Measurements from ENCODE around the gene LLCFC1. TPM values are rescaled to one million over a fixed set of nuclear protein-coding genes. Genes with fewer than 3 reads are reported as not detected.

Gene LLCFC1
- total and polyA plus RNA-seq, 5 donors from 2014 or later = not detected

DNA sequence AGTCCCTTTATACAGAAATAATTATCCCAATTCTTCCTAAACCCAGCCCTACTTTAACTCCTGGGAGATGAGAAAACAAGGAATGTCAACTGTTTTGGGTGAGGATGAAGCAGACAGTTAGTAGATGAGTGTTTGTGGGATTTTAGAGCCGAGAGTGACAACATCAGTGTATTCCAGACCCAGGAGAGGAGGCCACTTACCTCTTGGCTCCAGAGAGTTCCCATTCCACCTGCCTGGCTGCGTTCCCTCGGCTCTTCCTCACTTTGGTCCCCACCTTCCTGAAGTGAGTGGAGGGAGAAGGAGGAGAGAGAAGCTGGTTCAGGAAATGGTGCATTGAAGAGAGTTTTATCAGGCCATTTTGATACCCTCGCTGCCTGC is 22.3 kb downstream of the LLCFC1 start:
- no peak for DNase-seq
- no peak overlapping the region for H3K4me3 ChIP-seq (ENCODE audit: low read depth, low read length)
- no peak overlapping the region for H3K27ac Mint-ChIP-seq
- H3K4me1 Mint-ChIP-seq = peaks cover 0 to 5% (median 0%) of the 10 kb centered on the region in 4 donors
- no peaks in the 10 kb centered on the region for H3K4me1 ChIP-seq (ENCODE audit: control insufficient read depth, insufficient read depth, low read length, poor library complexity, severe bottlenecking)
- no peak overlapping the region for H3K4me3 Mint-ChIP-seq
- no peaks in the 10 kb centered on the region for H3K36me3 ChIP-seq (ENCODE audit: control insufficient read depth, insufficient read depth, low read length)
- H3K36me3 Mint-ChIP-seq = no peaks in the 10 kb centered on the region
- no peak overlapping the region for H3K27ac ChIP-seq (ENCODE audit: insufficient read depth, low read length, poor library complexity, severe bottlenecking)
- peaks cover 0 to 4% (median 1%) of the 10 kb centered on the region in 7 donors for H3K9me3 Mint-ChIP-seq
- peaks cover 21% of the 10 kb centered on the region for H3K27me3 Mint-ChIP-seq
- no peaks in the 10 kb centered on the region for H3K9me3 ChIP-seq (ENCODE audit: control insufficient read depth in 2 of 2, low read length in 2 of 2)
- peaks cover 2% of the 10 kb centered on the region for H3K27me3 ChIP-seq (ENCODE audit: control insufficient read depth, insufficient read depth, low read length)
- ATAC-seq (ENCODE audit: low read depth in 2 of 2) = no peak

- Histone ChIP-seq H3K4me1 (ENCODE audit: control insufficient read depth, insufficient read depth, low read length, poor library complexity, severe bottlenecking) (no peaks in the 10 kb centered on the region), H3K9me3 (ENCODE audit: control insufficient read depth in 2 of 2, low read length in 2 of 2) (no peaks in the 10 kb centered on the region), H3K27me3 (ENCODE audit: control insufficient read depth, insufficient read depth, low read length) (peaks cover 2% of the 10 kb centered on the region), H3K4me3 (ENCODE audit: low read depth, low read length) (no peak within 1 kb of the TSS), H3K36me3 (ENCODE audit: control insufficient read depth, insufficient read depth, low read length) (no peaks in the 10 kb centered on the region), H3K27ac (ENCODE audit: insufficient read depth, low read length, poor library complexity, severe bottlenecking) (no peak within 1 kb of the TSS)
- Mint-ChIP-seq H3K27ac (no peak within 1 kb of the TSS), H3K4me1 (no peaks in the 10 kb centered on the region), H3K9me3 (peaks cover 0 to 1% (median 0%) of the 10 kb centered on the region in 7 donors), H3K36me3 (no peaks in the 10 kb centered on the region), H3K27me3 (peaks cover 28% of the 10 kb centered on the region), H3K4me3 (no peak within 1 kb of the TSS)
- DNase-seq (no peak), ATAC-seq (ENCODE audit: low read depth in 2 of 2) (no peak)
Observed at GRCh38 chr7:142961973-142962926, 23.0 kb downstream of the LLCFC1 start, which contains the start of gene KEL. KEL (minus strand) TSS chr7:142962363; CDS start chr7:142962206, 157 bp downstream.

DNA sequence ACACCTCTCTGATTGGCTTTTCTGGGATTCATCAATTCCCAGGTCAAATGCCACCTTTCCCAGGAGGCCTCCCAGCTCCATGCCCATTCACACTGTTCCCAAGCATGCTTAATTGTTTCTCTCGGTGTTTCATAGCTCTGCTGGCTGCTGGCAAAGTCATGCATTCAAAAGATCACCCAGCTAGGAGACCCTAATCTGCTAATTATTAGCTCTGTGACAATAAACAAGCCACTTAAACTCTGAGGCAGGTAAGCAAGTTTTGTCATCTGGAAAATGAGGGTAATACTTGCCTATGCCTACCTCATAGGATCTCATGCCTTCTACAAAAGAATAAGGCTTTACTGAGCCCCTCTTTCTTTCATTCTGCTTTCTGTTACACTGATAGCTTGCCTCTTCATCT is 23.7 kb downstream of the LLCFC1 start:
- ATAC-seq (ENCODE audit: low read depth in 2 of 2) (no peak), DNase-seq (no peak)
- Mint-ChIP-seq H3K27me3 (peaks cover 32% of the 10 kb centered on the region), H3K27ac (no peak overlapping the region), H3K4me3 (no peak overlapping the region), H3K36me3 (no peaks in the 10 kb centered on the region), H3K4me1 (no peaks in the 10 kb centered on the region), H3K9me3 (peaks cover 0 to 1% (median 0%) of the 10 kb centered on the region in 7 donors)
- Histone ChIP-seq H3K4me1 (ENCODE audit: control insufficient read depth, insufficient read depth, low read length, poor library complexity, severe bottlenecking) (no peaks in the 10 kb centered on the region), H3K9me3 (ENCODE audit: control insufficient read depth in 2 of 2, low read length in 2 of 2) (no peaks in the 10 kb centered on the region), H3K36me3 (ENCODE audit: control insufficient read depth, insufficient read depth, low read length) (no peaks in the 10 kb centered on the region), H3K4me3 (ENCODE audit: low read depth, low read length) (no peak overlapping the region), H3K27me3 (ENCODE audit: control insufficient read depth, insufficient read depth, low read length) (peaks cover 2% of the 10 kb centered on the region), H3K27ac (ENCODE audit: insufficient read depth, low read length, poor library complexity, severe bottlenecking) (no peak overlapping the region)

- Mint-ChIP-seq H3K36me3 (no peaks in the 10 kb centered on the region), H3K4me1 (no peaks in the 10 kb centered on the region), H3K4me3 (no peak overlapping the region), H3K9me3 (peaks cover 0 to 1% (median 0%) of the 10 kb centered on the region in 7 donors), H3K27ac (no peak overlapping the region), H3K27me3 (peaks cover 34% of the 10 kb centered on the region)
- ATAC-seq (ENCODE audit: low read depth in 2 of 2) (no peak), DNase-seq (no peak)
- no peaks in the 10 kb centered on the region for H3K36me3 ChIP-seq (ENCODE audit: control insufficient read depth, insufficient read depth, low read length)
- no peaks in the 10 kb centered on the region for H3K4me1 ChIP-seq (ENCODE audit: control insufficient read depth, insufficient read depth, low read length, poor library complexity, severe bottlenecking)
- no peak overlapping the region for H3K4me3 ChIP-seq (ENCODE audit: low read depth, low read length)
- H3K27me3 ChIP-seq (ENCODE audit: control insufficient read depth, insufficient read depth, low read length) = peaks cover 4% of the 10 kb centered on the region
- H3K9me3 ChIP-seq (ENCODE audit: control insufficient read depth in 2 of 2, low read length in 2 of 2) = no peaks in the 10 kb centered on the region
- no peak overlapping the region for H3K27ac ChIP-seq (ENCODE audit: insufficient read depth, low read length, poor library complexity, severe bottlenecking)
Observed at GRCh38 chr7:142963993-142964392, 24.7 kb downstream of the LLCFC1 start.

DNA sequence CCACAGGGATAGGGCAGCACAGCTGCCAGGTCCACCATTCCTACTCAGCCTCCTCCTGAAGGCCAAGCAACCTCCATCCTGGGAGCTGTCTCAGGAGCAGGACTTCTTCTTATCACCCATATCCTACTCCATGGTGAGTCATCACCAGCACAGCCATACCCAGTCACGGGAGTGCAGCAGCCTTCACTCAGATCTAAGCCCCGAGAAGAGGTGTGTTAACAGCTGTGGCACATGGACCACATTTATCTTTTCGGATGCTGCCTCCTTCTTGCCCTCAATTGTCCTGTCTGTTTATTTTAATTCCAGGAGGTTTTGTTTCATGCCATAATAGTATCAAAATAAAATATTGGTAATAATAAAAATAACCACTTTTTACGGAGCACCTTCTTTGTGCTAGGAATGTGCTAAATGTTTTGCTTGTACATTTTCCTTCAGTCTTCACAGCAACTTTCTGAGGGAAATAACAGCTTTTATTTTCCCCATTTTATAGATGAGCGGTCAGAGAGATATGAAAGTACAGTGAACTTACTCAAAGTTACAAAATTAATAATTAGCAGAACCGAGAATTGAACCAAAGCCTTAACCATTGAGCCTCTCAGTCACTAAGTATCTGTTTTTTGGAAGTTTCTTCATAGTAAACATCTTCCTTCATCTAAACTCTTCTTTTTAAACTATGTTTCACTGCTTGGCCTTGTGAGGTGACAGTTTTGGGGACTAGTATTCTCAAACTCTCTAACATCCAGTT is 25.4 kb downstream of the LLCFC1 start:
- no peak overlapping the region for H3K27ac ChIP-seq (ENCODE audit: insufficient read depth, low read length, poor library complexity, severe bottlenecking)
- Mint-ChIP-seq H3K4me1 (no peaks in the 10 kb centered on the region), H3K36me3 (no peaks in the 10 kb centered on the region), H3K27me3 (peaks cover 39% of the 10 kb centered on the region), H3K4me3 (no peak overlapping the region), H3K9me3 (peaks cover 0 to 1% (median 0%) of the 10 kb centered on the region in 7 donors), H3K27ac (no peak overlapping the region)
- no peaks in the 10 kb centered on the region for H3K36me3 ChIP-seq (ENCODE audit: control insufficient read depth, insufficient read depth, low read length)
- no peaks in the 10 kb centered on the region for H3K9me3 ChIP-seq (ENCODE audit: control insufficient read depth in 2 of 2, low read length in 2 of 2)
- DNase-seq (no peak), ATAC-seq (ENCODE audit: low read depth in 2 of 2) (no peak)
- no peaks in the 10 kb centered on the region for H3K4me1 ChIP-seq (ENCODE audit: control insufficient read depth, insufficient read depth, low read length, poor library complexity, severe bottlenecking)
- H3K27me3 ChIP-seq (ENCODE audit: control insufficient read depth, insufficient read depth, low read length) = peaks cover 4% of the 10 kb centered on the region
- no peak overlapping the region for H3K4me3 ChIP-seq (ENCODE audit: low read depth, low read length)

- Histone ChIP-seq H3K36me3 (ENCODE audit: control insufficient read depth, insufficient read depth, low read length) (no peaks in the 10 kb centered on the region), H3K4me3 (ENCODE audit: low read depth, low read length) (no peak overlapping the region), H3K27ac (ENCODE audit: insufficient read depth, low read length, poor library complexity, severe bottlenecking) (no peak overlapping the region), H3K9me3 (ENCODE audit: control insufficient read depth in 2 of 2, low read length in 2 of 2) (no peaks in the 10 kb centered on the region), H3K27me3 (ENCODE audit: control insufficient read depth, insufficient read depth, low read length) (peaks cover 4% of the 10 kb centered on the region), H3K4me1 (ENCODE audit: control insufficient read depth, insufficient read depth, low read length, poor library complexity, severe bottlenecking) (no peaks in the 10 kb centered on the region)
- no peaks in the 10 kb centered on the region for H3K36me3 Mint-ChIP-seq
- no peak overlapping the region for H3K4me3 Mint-ChIP-seq
- ATAC-seq (ENCODE audit: low read depth in 2 of 2) (no peak), DNase-seq (no peak)
- peaks cover 0 to 1% (median 0%) of the 10 kb centered on the region in 7 donors for H3K9me3 Mint-ChIP-seq
- peaks cover 0 to 3% (median 0%) of the 10 kb centered on the region in 4 donors for H3K4me1 Mint-ChIP-seq
- H3K27me3 Mint-ChIP-seq = peaks cover 55% of the 10 kb centered on the region
- no peak overlapping the region for H3K27ac Mint-ChIP-seq
Observed at GRCh38 chr7:142968229-142968628, 28.9 kb downstream of the LLCFC1 start.

- Mint-ChIP-seq H3K27me3 (peaks cover 61% of the 10 kb centered on the region), H3K27ac (no peak overlapping the region), H3K36me3 (no peaks in the 10 kb centered on the region), H3K9me3 (no peaks in the 10 kb centered on the region), H3K4me3 (no peak overlapping the region), H3K4me1 (peaks cover 0 to 3% (median 0%) of the 10 kb centered on the region in 4 donors)
- Histone ChIP-seq H3K36me3 (ENCODE audit: control insufficient read depth, insufficient read depth, low read length) (no peaks in the 10 kb centered on the region), H3K4me3 (ENCODE audit: low read depth, low read length) (no peak overlapping the region), H3K27me3 (ENCODE audit: control insufficient read depth, insufficient read depth, low read length) (peaks cover 2% of the 10 kb centered on the region), H3K4me1 (ENCODE audit: control insufficient read depth, insufficient read depth, low read length, poor library complexity, severe bottlenecking) (no peaks in the 10 kb centered on the region), H3K27ac (ENCODE audit: insufficient read depth, low read length, poor library complexity, severe bottlenecking) (no peak overlapping the region), H3K9me3 (ENCODE audit: control insufficient read depth in 2 of 2, low read length in 2 of 2) (no peaks in the 10 kb centered on the region)
- ATAC-seq (ENCODE audit: low read depth in 2 of 2) (no peak), DNase-seq (no peak)
Observed at GRCh38 chr7:142969183-142969582, 29.9 kb downstream of the LLCFC1 start.

All from CD4-positive, CD25-positive, alpha-beta regulatory T cell (primary cell).